GM12892 (cell line): Measurements from ENCODE around the gene APPL2.
"Not testable (repeated sequence)": the region's sequence is repeated elsewhere in the genome, so short reads cannot be mapped to it uniquely, and the experiment has no call there.

ENCODE experiments used
- DNase-seq: peaks from one replicate; pipeline ENCODE4 v3.0.0; 2011; ENCODE audit not compliant: insufficient read length
- FAIRE-seq: peaks from 2 replicates; lab custom pipeline; 2011; peaks lifted over from hg19 to GRCh38; lab: Jason Lieb, UNC
- POLR2A ChIP-seq: IDR thresholded peaks from 2 replicates; pipeline ENCODE4 v1.6.1; 2011; ENCODE audit warnings: low read depth, low read length, control low read depth
- POLR2AphosphoS5 ChIP-seq: IDR thresholded peaks from 2 replicates; pipeline ENCODE4 v1.6.1; 2011; ENCODE audit warnings: low read depth, low read length, control low read depth
- TAF1 ChIP-seq: IDR thresholded peaks from 2 replicates; pipeline ENCODE4 v1.6.1; 2011; ENCODE audit warnings: low read depth, mild to moderate bottlenecking, control low read depth, low read length, borderline replicate concordance

Gene APPL2

DNA sequence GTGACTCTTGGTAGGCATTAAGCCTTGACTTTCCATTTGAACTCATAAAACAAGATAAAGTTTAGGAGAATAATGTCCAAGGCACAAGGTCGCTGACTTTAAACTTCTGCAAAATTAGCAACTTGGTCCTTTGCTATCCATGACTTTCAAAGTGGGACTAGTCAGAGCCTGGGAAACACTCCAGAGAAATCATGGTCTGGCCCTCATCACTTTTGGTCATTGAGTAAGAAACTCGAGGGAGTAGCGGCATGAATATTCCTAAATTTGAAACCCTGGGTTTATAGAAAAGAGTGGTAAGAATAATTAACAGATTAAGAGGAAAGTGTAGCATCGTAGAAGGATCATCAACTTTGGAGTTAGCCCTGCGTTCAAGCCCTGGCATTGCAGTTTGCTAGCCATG, 16.9 kb upstream of the APPL2 start:
- no peak for TF ChIP-seq POLR2A
- TF ChIP-seq POLR2AphosphoS5, result no peak
- no peak for TF ChIP-seq TAF1
- FAIRE-seq (no peak), DNase-seq (no peak)

DNA sequence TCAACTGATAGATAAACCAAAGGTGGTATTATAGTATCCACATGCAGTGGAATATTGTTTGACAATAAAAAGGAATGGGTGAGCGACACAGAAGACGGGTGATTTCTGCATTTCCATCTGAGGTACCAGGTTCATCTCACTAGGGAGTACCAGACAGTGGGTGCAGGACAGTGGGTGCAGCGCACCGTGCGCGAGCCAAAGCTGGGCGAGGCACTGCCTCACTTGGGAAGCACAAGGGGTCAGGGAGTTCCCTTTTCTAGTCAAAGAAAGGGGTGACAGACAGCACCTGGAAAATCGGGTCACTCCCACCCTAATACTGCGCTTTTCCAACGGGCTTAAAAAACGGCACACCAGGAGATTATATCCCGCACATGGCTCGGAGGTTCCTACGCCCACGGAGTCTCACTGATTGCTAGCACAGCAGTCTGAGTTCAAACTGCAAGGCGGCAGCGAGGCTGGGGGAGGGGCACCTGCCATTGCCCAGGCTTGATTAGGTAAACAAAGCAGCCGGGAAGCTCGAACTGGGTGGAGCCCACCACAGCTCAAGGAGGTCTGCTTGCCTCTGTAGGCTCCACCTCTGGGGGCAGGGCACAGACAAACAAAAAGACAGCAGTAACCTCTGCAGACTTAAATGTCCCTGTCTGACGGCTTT, 9.9 kb upstream of the APPL2 start:
- not testable (repeated sequence) for FAIRE-seq, DNase-seq

DNA sequence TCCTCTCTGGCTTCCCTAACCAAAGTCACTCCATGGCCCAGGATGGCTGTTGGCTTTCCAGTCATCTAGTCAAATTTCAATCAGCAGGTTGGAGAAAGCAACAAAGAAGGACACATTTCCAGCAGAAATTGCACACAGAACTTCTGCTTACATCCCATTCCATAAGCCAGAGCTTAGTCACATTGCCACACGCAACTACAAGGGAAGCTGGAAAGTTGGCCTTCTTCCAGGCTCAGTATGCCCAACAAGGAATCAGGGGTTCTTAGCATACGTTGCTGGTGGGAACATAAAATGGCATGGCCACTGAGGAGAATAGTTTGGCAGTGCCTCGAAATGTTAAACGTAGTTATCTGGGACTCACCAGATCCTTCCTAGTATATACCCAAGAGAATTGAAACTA, 9.3 kb upstream of the APPL2 start:
- TF ChIP-seq POLR2AphosphoS5, result no peak
- no peak for TF ChIP-seq POLR2A
- no peak for TF ChIP-seq TAF1
- DNase-seq (no peak), FAIRE-seq (no peak)

- no peak for FAIRE-seq
- no peak for DNase-seq
- no peak for TF ChIP-seq POLR2A
- no peak for TF ChIP-seq TAF1
- no peak for TF ChIP-seq POLR2AphosphoS5
Observed at GRCh38 chr12:105240228-105240627, 4.3 kb upstream of the APPL2 start.

DNA sequence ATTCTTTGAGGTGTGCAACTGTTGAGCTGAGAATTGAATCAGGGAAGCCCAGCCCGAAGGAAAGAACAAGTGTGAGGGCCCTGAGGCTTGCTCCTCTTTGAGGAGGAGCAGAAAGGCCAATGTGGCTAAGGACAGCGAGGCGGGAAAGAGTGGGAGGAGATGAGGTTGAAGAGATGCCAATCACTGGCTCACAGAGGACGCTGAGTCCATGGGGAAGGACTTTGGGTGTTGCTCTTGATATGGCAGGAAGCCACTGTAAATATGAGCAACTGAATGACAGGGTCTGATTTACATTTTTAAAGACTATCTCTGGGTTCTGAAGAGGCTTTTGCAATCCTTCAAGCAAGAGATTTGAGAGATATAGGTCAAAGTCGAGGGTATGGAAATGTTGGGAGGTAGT, 3.3 kb upstream of the APPL2 start:
- no peak for FAIRE-seq
- no peak for DNase-seq
- TF ChIP-seq POLR2A, result no peak
- no peak for TF ChIP-seq POLR2AphosphoS5
- no peak for TF ChIP-seq TAF1

GRCh38 chr12:105237666-105238065, 1.7 kb upstream of the APPL2 start:
- FAIRE-seq (no peak), DNase-seq (no peak)
- TF ChIP-seq POLR2A (no peak), POLR2AphosphoS5 (no peak), TAF1 (no peak)

DNA sequence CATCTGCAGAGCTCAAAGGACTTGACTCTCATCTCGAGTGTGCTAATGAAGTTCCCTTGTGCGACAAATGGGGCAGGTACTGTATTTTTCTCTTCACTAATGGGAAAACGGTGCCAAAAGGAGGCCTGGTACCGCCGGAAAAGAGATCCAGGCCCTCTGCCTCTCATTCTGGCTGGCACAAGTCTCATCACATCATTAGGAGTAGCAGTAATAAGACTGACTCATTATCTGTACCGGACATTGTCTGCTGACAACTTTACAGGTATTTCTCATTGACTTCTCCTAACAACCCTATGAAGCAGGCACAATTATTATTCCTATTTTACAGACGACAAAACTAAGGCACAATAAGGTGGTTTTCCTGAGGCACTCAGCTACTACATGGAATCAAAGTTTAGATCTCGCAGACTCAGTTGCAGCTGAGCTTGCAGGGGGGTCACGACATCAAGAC, 668 bp downstream of the APPL2 start:
- no peak for DNase-seq
- TF ChIP-seq POLR2AphosphoS5, result no peak
- no peak for TF ChIP-seq POLR2A
- no peak for TF ChIP-seq TAF1
- peak; percentile 33 for FAIRE-seq

DNA sequence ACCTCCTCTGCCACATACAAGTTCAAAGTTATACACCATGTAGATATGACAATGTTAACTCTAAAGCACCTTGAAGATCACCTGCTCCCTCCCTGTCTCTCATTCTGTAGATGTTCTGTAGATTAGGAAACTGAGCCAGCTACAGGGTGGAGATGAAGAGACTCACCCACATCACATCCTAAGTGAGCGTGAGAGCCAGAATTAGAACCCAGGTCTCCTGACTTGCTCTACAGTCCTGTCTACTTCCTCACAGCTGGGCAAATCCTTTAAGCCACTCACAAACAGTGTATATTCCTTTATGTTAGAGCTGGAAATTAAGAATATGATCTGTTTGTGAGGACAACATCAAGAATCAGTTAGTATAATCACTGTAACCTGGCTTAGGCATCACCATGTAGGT, 1.8 kb downstream of the APPL2 start:
- DNase-seq (no peak), FAIRE-seq (no peak)
- no peak for TF ChIP-seq POLR2AphosphoS5
- no peak for TF ChIP-seq POLR2A
- TF ChIP-seq TAF1, result no peak

DNA sequence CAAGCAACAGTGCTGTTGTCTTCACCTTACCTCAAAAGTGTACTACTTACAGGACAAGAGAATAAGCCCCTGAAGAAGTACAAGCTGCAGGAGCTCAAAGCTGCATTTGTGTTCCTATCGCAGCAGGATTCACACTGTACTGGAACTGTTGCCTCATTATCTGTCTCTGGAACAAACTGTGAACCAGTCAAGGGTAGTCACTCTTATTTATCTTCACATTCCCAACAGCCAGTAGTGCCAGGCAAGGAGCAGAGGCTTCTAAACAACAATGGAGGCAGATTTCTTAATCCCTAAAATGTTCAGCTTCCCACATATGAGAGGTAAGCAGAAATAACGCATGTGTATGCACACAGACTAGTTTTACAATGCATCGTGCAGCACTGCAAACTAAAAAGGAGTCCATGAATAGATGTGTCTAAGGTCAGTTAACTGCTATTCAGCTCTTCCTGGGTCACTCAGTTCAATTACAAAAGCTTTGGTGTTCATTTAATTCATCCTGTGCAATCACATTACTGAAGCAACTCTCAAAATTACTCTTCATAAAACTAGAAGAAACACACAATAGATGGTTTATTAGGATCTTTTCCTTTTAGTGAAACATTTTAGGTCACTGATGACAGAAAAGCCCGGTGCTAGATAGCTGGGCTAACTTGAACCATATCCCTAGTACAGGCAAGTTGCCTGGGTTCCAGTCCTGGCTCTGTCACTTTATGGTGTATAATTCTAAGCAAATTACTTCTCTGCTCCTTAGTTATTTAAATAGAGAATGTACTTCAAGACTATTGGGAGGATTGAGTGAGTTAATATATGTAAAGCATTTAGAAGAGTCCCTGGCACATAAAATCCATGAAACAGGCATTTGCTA, 2.7 kb downstream of the APPL2 start:
- TF ChIP-seq POLR2AphosphoS5, result no peak
- TF ChIP-seq POLR2A, result no peak
- TF ChIP-seq TAF1, result no peak
- DNase-seq (no peak), FAIRE-seq (no peak)

- TF ChIP-seq POLR2AphosphoS5 (no peak), POLR2A (no peak)
- DNase-seq (no peak), FAIRE-seq (no peak)
Observed at GRCh38 chr12:105231396-105231795, 4.6 kb downstream of the APPL2 start.

- DNase-seq, result no peak
- FAIRE-seq, result no peak
- TF ChIP-seq POLR2A, result no peak
- no peak for TF ChIP-seq POLR2AphosphoS5
- no peak for TF ChIP-seq TAF1
Observed at GRCh38 chr12:105229371-105229770, 6.6 kb downstream of the APPL2 start.

GRCh38 chr12:105228966-105229365, 7.0 kb downstream of the APPL2 start:
- DNase-seq (no peak), FAIRE-seq (no peak)
- TF ChIP-seq POLR2A, result no peak
- no peak for TF ChIP-seq POLR2AphosphoS5
- TF ChIP-seq TAF1, result no peak

GRCh38 chr12:105228494-105228893, 7.5 kb downstream of the APPL2 start:
- FAIRE-seq, result no peak
- TF ChIP-seq POLR2A, result no peak
- TF ChIP-seq TAF1, result no peak
- no peak for TF ChIP-seq POLR2AphosphoS5
- DNase-seq, result no peak
